ENCODE results near the gene DHCR24.
"Not testable (repeated sequence)": the region's sequence is repeated elsewhere in the genome, so short reads cannot be mapped to it uniquely, and the experiment has no call there.

The DHCR24 gene

DNA sequence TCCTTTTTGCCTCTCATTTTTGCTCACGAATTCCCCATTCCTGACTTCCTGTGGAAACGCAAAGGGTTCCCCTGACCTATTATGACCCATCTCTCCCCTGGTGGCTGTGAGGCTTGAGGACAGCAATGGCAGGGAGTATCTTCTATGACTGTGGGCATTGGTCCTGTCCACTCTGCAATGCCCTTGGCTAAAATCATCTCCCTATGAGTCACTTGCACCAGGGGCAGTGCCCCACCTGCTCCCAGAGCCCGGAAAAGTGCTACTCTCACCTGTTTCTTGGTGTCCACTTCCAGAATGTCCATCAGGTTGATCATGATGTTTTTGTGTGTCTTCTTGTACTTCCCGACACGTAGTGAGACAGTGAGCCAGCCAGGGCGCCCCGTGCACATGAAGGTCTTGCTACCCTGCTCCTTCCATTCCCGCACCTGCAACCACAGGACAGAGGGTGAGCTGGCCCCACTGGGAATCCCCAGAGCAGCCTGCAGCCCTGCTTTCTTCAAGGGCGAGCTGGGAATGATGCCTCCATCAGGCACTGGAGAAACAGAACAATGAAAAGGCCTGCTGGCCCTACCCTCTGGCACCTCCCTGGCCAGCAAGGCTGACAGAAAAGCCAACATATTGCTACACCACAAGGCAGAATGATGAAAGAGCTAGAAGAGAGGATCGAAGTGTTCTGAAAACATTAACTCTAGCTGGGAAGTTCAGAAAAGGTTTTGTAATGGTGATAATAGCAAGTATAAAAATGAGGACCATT, 3.5 kb downstream of the DHCR24 start:
- H3K9ac ChIP-seq (ENCODE audit: low read depth, low read length, poor library complexity) = no peak overlapping the region
- H3K18ac ChIP-seq (ENCODE audit: low read length) = no peak overlapping the region
- DNase-seq (ENCODE audit: low spot score) = no peak

DNA sequence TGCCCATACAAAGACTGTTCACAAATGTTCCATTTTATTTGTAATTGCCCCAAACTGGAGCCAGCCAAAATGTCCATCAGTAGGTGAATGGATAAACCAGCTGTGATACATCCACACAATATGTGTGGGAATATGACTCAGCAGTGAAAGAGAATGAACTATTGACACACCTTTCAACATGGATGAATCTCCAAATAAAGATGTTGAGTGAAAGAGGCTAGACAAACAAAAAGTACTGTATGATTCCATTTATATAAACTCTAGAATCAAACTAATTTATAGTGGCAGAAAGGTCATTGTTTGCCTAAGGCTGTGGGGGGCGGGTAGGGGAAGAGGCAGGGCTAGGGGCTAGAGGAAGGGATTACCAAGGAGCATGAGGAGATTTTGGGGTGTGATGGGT, 4.5 kb downstream of the DHCR24 start:
- no peak overlapping the region for H2BK120ac ChIP-seq (ENCODE audit: low read depth, low read length)
- H2BK15ac ChIP-seq (ENCODE audit: low read length) = no peak overlapping the region
- H3K36me3 ChIP-seq (replicated peaks in 1 of 2; ENCODE audit: control insufficient read depth in 2 of 2, insufficient read depth in 2 of 2, low read length in 2 of 2) = peaks cover 24 to 87% of the 10 kb centered on the region in 2 donors
- H3K27ac ChIP-seq (replicated peaks; ENCODE audit: low read length) = no peak overlapping the region
- no peak overlapping the region for H2BK5ac ChIP-seq (ENCODE audit: low read length)
- no peaks in the 10 kb centered on the region for H3K27me3 ChIP-seq (ENCODE audit: control insufficient read depth in 3 of 3, insufficient read depth in 3 of 3, low read depth in 1 of 3, low read length in 3 of 3)
- H3K79me1 ChIP-seq (ENCODE audit: low read depth, low read length) = peaks cover 11% of the 10 kb centered on the region
- H2AK5ac ChIP-seq (ENCODE audit: low read depth, low read length) = no peak overlapping the region
- H3K14ac ChIP-seq (ENCODE audit: low read length) = no peak overlapping the region
- H4K91ac ChIP-seq (ENCODE audit: low read depth, low read length, poor library complexity) = no peak overlapping the region
- DNase-seq (ENCODE audit: low spot score) = no peak
- no peak overlapping the region for H3K23ac ChIP-seq (ENCODE audit: low read depth, low read length, poor library complexity)
- H3K4me3 ChIP-seq (ENCODE audit: low read length in 2 of 2) = no peak overlapping the region
- no peak overlapping the region for H4K8ac ChIP-seq (ENCODE audit: low read depth, low read length)
- H3K4me2 ChIP-seq (ENCODE audit: insufficient read depth, low read length, poor library complexity, severe bottlenecking) = no peak overlapping the region
- H3K9me3 ChIP-seq (replicated peaks in 1 of 2; ENCODE audit: control insufficient read depth in 2 of 2, insufficient read depth in 1 of 2, low read depth in 1 of 2, low read length in 2 of 2) = peaks cover 0 to 34% of the 10 kb centered on the region in 2 donors
- H3K4me1 ChIP-seq (ENCODE audit: control insufficient read depth in 2 of 2, insufficient read depth in 1 of 2, low read depth in 1 of 2, low read length in 2 of 2) = peaks cover 20 to 24% of the 10 kb centered on the region in 2 donors
- H2BK12ac ChIP-seq (ENCODE audit: low read length) = no peak overlapping the region
- no peak overlapping the region for H2AFZ ChIP-seq (ENCODE audit: low read length)
- no peak overlapping the region for H3K18ac ChIP-seq (ENCODE audit: low read length)
- H3K9ac ChIP-seq (ENCODE audit: low read depth, low read length, poor library complexity) = no peak overlapping the region
- no peak overlapping the region for H3K4ac ChIP-seq (ENCODE audit: low read length)
- no CpG with 5 or more reads among the region's 1 CpG for WGBS, 2 donors (ENCODE audit: extremely low coverage in 2 of 2, insufficient read length in 2 of 2, insufficient replicate concordance in 1 of 2)

More for the DNA sequence above, 3.5 kb downstream of the DHCR24 start:
- H3K36me3 ChIP-seq (replicated peaks in 1 of 2; ENCODE audit: control insufficient read depth in 2 of 2, insufficient read depth in 2 of 2, low read length in 2 of 2) = peaks cover 20 to 77% of the 10 kb centered on the region in 2 donors
- H4K8ac ChIP-seq (ENCODE audit: low read depth, low read length) = no peak overlapping the region
- no CpG with 5 or more reads among the region's 10 CpGs for WGBS, 2 donors (ENCODE audit: extremely low coverage in 2 of 2, insufficient read length in 2 of 2, insufficient replicate concordance in 1 of 2)
- no peak overlapping the region for H3K27ac ChIP-seq (replicated peaks; ENCODE audit: low read length)
- H3K4ac ChIP-seq (ENCODE audit: low read length) = no peak overlapping the region
- H3K14ac ChIP-seq (ENCODE audit: low read length) = peak overlapping the region; percentile 6
- no peak overlapping the region for H3K4me3 ChIP-seq (ENCODE audit: low read length in 2 of 2)
- H3K23ac ChIP-seq (ENCODE audit: low read depth, low read length, poor library complexity) = peak overlapping the region; percentile 38
- no peak overlapping the region for H2AFZ ChIP-seq (ENCODE audit: low read length)
- H3K79me1 ChIP-seq (ENCODE audit: low read depth, low read length) = peaks cover 11% of the 10 kb centered on the region
- no peak overlapping the region for H2BK12ac ChIP-seq (ENCODE audit: low read length)
- no peak overlapping the region for H2BK120ac ChIP-seq (ENCODE audit: low read depth, low read length)
- no peak overlapping the region for H2BK5ac ChIP-seq (ENCODE audit: low read length)
- H3K9me3 ChIP-seq (replicated peaks in 1 of 2; ENCODE audit: control insufficient read depth in 2 of 2, insufficient read depth in 1 of 2, low read depth in 1 of 2, low read length in 2 of 2) = peaks cover 0 to 34% of the 10 kb centered on the region in 2 donors
- no peak overlapping the region for H3K4me2 ChIP-seq (ENCODE audit: insufficient read depth, low read length, poor library complexity, severe bottlenecking)
- no peak overlapping the region for H2BK15ac ChIP-seq (ENCODE audit: low read length)
- H3K4me1 ChIP-seq (ENCODE audit: control insufficient read depth in 2 of 2, insufficient read depth in 1 of 2, low read depth in 1 of 2, low read length in 2 of 2) = peaks cover 29 to 32% of the 10 kb centered on the region in 2 donors
- H3K27me3 ChIP-seq (ENCODE audit: control insufficient read depth in 3 of 3, insufficient read depth in 3 of 3, low read depth in 1 of 3, low read length in 3 of 3) = no peaks in the 10 kb centered on the region
- H2AK5ac ChIP-seq (ENCODE audit: low read depth, low read length) = no peak overlapping the region
- no peak overlapping the region for H4K91ac ChIP-seq (ENCODE audit: low read depth, low read length, poor library complexity)

DNA sequence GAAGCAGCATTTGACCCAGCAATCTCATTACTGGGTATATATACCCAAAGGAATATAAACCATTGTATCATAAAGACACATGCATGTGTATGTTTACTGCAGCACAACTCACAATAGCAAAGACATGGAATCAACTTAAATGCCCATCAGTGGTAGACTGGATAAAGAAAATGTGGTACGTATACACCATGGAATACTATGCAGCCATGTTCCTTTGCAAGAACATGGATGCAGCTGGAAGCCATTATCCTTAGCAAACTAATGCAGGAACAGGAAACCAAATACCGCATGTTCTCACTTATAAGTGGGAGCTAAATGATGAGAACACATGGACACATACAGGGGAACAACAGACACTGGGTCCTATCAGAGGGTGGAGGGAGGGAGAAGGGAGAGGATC, 5.4 kb downstream of the DHCR24 start:
- H3K79me1 ChIP-seq (ENCODE audit: low read depth, low read length); H3K18ac ChIP-seq (ENCODE audit: low read length); H4K8ac ChIP-seq (ENCODE audit: low read depth, low read length); H3K4me3 ChIP-seq (ENCODE audit: low read length in 2 of 2); H2AK5ac ChIP-seq (ENCODE audit: low read depth, low read length); DNase-seq (ENCODE audit: low spot score); H2AFZ ChIP-seq (ENCODE audit: low read length); H3K23ac ChIP-seq (ENCODE audit: low read depth, low read length, poor library complexity); H3K27ac ChIP-seq (replicated peaks; ENCODE audit: low read length); H2BK15ac ChIP-seq (ENCODE audit: low read length); H4K91ac ChIP-seq (ENCODE audit: low read depth, low read length, poor library complexity); H3K4me2 ChIP-seq (ENCODE audit: insufficient read depth, low read length, poor library complexity, severe bottlenecking); H3K14ac ChIP-seq (ENCODE audit: low read length); H3K4ac ChIP-seq (ENCODE audit: low read length); H3K9ac ChIP-seq (ENCODE audit: low read depth, low read length, poor library complexity); H3K27me3 ChIP-seq (ENCODE audit: control insufficient read depth in 3 of 3, insufficient read depth in 3 of 3, low read depth in 1 of 3, low read length in 3 of 3); H2BK120ac ChIP-seq (ENCODE audit: low read depth, low read length); H2BK5ac ChIP-seq (ENCODE audit: low read length); H2BK12ac ChIP-seq (ENCODE audit: low read length): not testable (repeated sequence)
- WGBS, 2 donors (ENCODE audit: extremely low coverage in 2 of 2, insufficient read length in 2 of 2, insufficient replicate concordance in 1 of 2) = no CpG with 5 or more reads among the region's 2 CpGs
- Histone ChIP-seq H3K9me3 (replicated peaks in 1 of 2; ENCODE audit: control insufficient read depth in 2 of 2, insufficient read depth in 1 of 2, low read depth in 1 of 2, low read length in 2 of 2) (peaks cover 0 to 34% of the 10 kb centered on the region in 2 donors), H3K36me3 (replicated peaks in 1 of 2; ENCODE audit: control insufficient read depth in 2 of 2, insufficient read depth in 2 of 2, low read length in 2 of 2) (peaks cover 29 to 96% of the 10 kb centered on the region in 2 donors), H3K4me1 (ENCODE audit: control insufficient read depth in 2 of 2, insufficient read depth in 1 of 2, low read depth in 1 of 2, low read length in 2 of 2) (peaks cover 20 to 24% of the 10 kb centered on the region in 2 donors)

DNA sequence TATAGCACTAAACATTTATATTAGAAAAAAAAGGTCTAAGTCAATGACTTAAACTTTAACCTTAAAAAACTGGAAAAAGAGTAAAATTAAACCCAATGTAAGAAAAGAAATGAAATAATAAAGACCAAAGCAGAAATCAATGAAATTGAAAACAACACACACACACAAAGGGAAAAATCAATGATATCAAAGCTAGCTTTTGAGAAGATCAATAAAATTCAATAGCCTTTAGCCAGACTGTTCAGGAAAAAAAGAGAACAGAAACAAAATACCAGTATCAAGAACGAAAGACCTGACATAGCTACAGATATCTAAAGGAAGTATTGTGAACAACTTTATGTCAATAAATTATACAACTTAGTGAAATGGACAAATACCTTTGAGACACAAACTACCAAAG, 7.1 kb downstream of the DHCR24 start:
- no peak overlapping the region for H2BK120ac ChIP-seq (ENCODE audit: low read depth, low read length)
- WGBS, 2 donors (ENCODE audit: extremely low coverage in 2 of 2, insufficient read length in 2 of 2, insufficient replicate concordance in 1 of 2) = no CpG with 5 or more reads among the region's 1 CpG
- H3K4me3 ChIP-seq (ENCODE audit: low read length in 2 of 2) = no peak overlapping the region
- H3K14ac ChIP-seq (ENCODE audit: low read length) = no peak overlapping the region
- H3K4ac ChIP-seq (ENCODE audit: low read length) = no peak overlapping the region
- no peak overlapping the region for H2BK15ac ChIP-seq (ENCODE audit: low read length)
- H2AFZ ChIP-seq (ENCODE audit: low read length) = no peak overlapping the region
- no peak overlapping the region for H3K27ac ChIP-seq (replicated peaks; ENCODE audit: low read length)
- H3K4me2 ChIP-seq (ENCODE audit: insufficient read depth, low read length, poor library complexity, severe bottlenecking) = no peak overlapping the region
- H2BK5ac ChIP-seq (ENCODE audit: low read length) = no peak overlapping the region
- no peak overlapping the region for H3K23ac ChIP-seq (ENCODE audit: low read depth, low read length, poor library complexity)
- no peak for DNase-seq (ENCODE audit: low spot score)
- H3K9me3 ChIP-seq (replicated peaks in 1 of 2; ENCODE audit: control insufficient read depth in 2 of 2, insufficient read depth in 1 of 2, low read depth in 1 of 2, low read length in 2 of 2) = peaks cover 2 to 34% of the 10 kb centered on the region in 2 donors
- H3K79me1 ChIP-seq (ENCODE audit: low read depth, low read length) = peaks cover 4% of the 10 kb centered on the region
- peaks cover 8 to 14% of the 10 kb centered on the region in 2 donors for H3K4me1 ChIP-seq (ENCODE audit: control insufficient read depth in 2 of 2, insufficient read depth in 1 of 2, low read depth in 1 of 2, low read length in 2 of 2)
- no peak overlapping the region for H2AK5ac ChIP-seq (ENCODE audit: low read depth, low read length)
- no peak overlapping the region for H4K91ac ChIP-seq (ENCODE audit: low read depth, low read length, poor library complexity)
- H3K27me3 ChIP-seq (ENCODE audit: control insufficient read depth in 3 of 3, insufficient read depth in 3 of 3, low read depth in 1 of 3, low read length in 3 of 3) = no peaks in the 10 kb centered on the region
- H3K18ac ChIP-seq (ENCODE audit: low read length) = no peak overlapping the region
- H3K9ac ChIP-seq (ENCODE audit: low read depth, low read length, poor library complexity) = no peak overlapping the region
- no peak overlapping the region for H4K8ac ChIP-seq (ENCODE audit: low read depth, low read length)
- H2BK12ac ChIP-seq (ENCODE audit: low read length) = no peak overlapping the region
- peaks cover 38 to 99% of the 10 kb centered on the region in 2 donors for H3K36me3 ChIP-seq (replicated peaks in 1 of 2; ENCODE audit: control insufficient read depth in 2 of 2, insufficient read depth in 2 of 2, low read length in 2 of 2)

Measured in neuronal stem cell (in vitro differentiated cells).